A549 (cell line): ENCODE data around the gene ASCL5. TPM values are rescaled to one million over a fixed set of nuclear protein-coding genes. Genes with fewer than 3 reads are reported as not detected.

ENCODE experiments used
- ATAC-seq, 2 experiments: fragments of 200-7000 bp in 1 of 2; fragments of >200 bp in 1 of 2; cut with Nextera tagmentation in 1 of 2; cut with Tn5 transposase in 1 of 2; 3 replicates each; pipeline versions ENCODE4 v1.8.0 to v1.9.1; 2018 to 2020; ENCODE audit warnings: mild to moderate bottlenecking in 1 of 2, moderate library complexity in 1 of 2
- CTCF ChIA-PET: fragments of 300-600 bp; sonication (Branson Sonifier 250); formaldehyde crosslinking; extraction: SDS; loops from one replicate; lab custom pipeline; 2021; ENCODE audit warnings: antibody characterized with exemption, inconsistent platforms; lab: Yijun Ruan, JAX
- POLR2A ChIA-PET: fragments of 350-600 bp; formaldehyde crosslinking; extraction: SDS; loops from one replicate; lab custom pipeline; 2021; ENCODE audit warnings: antibody characterized with exemption, inconsistent platforms; lab: Yijun Ruan, JAX
- DNase-seq, 2 experiments: peaks; one replicate each; pipeline versions ENCODE4 v3.0.0 to v3.0.0-alpha.2; 2011 to 2016; ENCODE audit warnings: low read depth in 1 of 2, low spot score in 1 of 2
- FAIRE-seq: peaks from 2 replicates; lab custom pipeline; 2011; peaks lifted over from hg19 to GRCh38; lab: Jason Lieb, UNC
- H3K27ac ChIP-seq, 2 experiments: fragments of >200 bp; sonication (Bioruptor Twin); formaldehyde crosslinking; 3 replicates each; pipeline ENCODE4 v1.5.1; 2016 to 2017
- H3K4me1 ChIP-seq: fragments of >200 bp; sonication (Bioruptor Twin); formaldehyde crosslinking; 3 replicates; pipeline ENCODE4 v1.6.1; 2016
- H3K4me2 ChIP-seq: fragments of >200 bp; sonication (Bioruptor Twin); formaldehyde crosslinking; 3 replicates; pipeline ENCODE4 v1.6.1; 2016
- H3K4me3 ChIP-seq: fragments of >200 bp; sonication (Bioruptor Twin); formaldehyde crosslinking; 3 replicates; pipeline ENCODE4 v1.5.1; 2016
- H3K9me3 ChIP-seq: fragments of >200 bp; sonication (Bioruptor Twin); formaldehyde crosslinking; 3 replicates; pipeline ENCODE4 v1.6.1; 2016
- CHD4 ChIP-seq: fragments of 200-600 bp; sonication (generic); IDR thresholded peaks from 2 replicates; pipeline ENCODE4 v1.6.1; 2016; ENCODE audit warnings: antibody characterized with exemption, mild to moderate bottlenecking, borderline replicate concordance
- CTCF ChIP-seq: fragments of >200 bp; sonication (Bioruptor Twin); formaldehyde crosslinking; IDR thresholded peaks from 3 replicates; pipeline ENCODE4 v1.5.1; 2016
- ESRRA ChIP-seq: fragments of 150-350 bp; IDR thresholded peaks from 2 replicates; pipeline ENCODE4 v1.6.1; 2014; ENCODE audit warnings: mild to moderate bottlenecking, low read length, borderline replicate concordance
- FOSL2 ChIP-seq, 2 experiments: fragments of 450-650 bp in 1 of 2; fragments of >200 bp in 1 of 2; sonication (Bioruptor Twin) in 1 of 2; formaldehyde crosslinking; IDR thresholded peaks; 2 replicates each; pipeline versions ENCODE4 v1.5.0 to v1.6.1; 2016 to 2020; ENCODE audit warnings: mild to moderate bottlenecking in 1 of 2, moderate library complexity in 1 of 2
- FOXS1 ChIP-seq: fragments of 250-450 bp; sonication (Bioruptor Pico); IDR thresholded peaks from 2 replicates; pipeline ENCODE4 v1.5.0; 2020; ENCODE audit warnings: mild to moderate bottlenecking, moderate library complexity
- HEYL ChIP-seq: fragments of 250-450 bp; sonication (Bioruptor Pico); IDR thresholded peaks from 2 replicates; pipeline ENCODE4 v1.8.0; 2021; ENCODE audit warnings: mild to moderate bottlenecking, moderate library complexity
- HOXB13 ChIP-seq: fragments of 250-450 bp; sonication (Bioruptor Pico); IDR thresholded peaks from 2 replicates; pipeline ENCODE4 v1.5.0; 2020; ENCODE audit warnings: low read depth, mild to moderate bottlenecking, moderate library complexity
- JUNB ChIP-seq: fragments of >200 bp; sonication (Bioruptor Twin); formaldehyde crosslinking; IDR thresholded peaks from 2 replicates; pipeline ENCODE4 v1.6.1; 2016
- KDM1A ChIP-seq: fragments of 200-600 bp; sonication (generic); IDR thresholded peaks from 2 replicates; pipeline ENCODE4 v1.6.1; 2016; ENCODE audit warnings: low read depth, mild to moderate bottlenecking
- KDM5A ChIP-seq: fragments of 200-600 bp; sonication (generic); IDR thresholded peaks from 2 replicates; pipeline ENCODE4 v1.6.1; 2016; ENCODE audit warnings: antibody characterized with exemption, mild to moderate bottlenecking
- NPAS2 ChIP-seq: fragments of 250-450 bp; sonication (Bioruptor Pico); IDR thresholded peaks from 2 replicates; pipeline ENCODE4 v1.8.0; 2022; ENCODE audit warnings: mild to moderate bottlenecking, moderate library complexity, borderline replicate concordance
- PBX3 ChIP-seq: IDR thresholded peaks from 2 replicates; pipeline ENCODE4 v1.6.1; 2012
- PHF8 ChIP-seq: fragments of 200-600 bp; sonication (generic); IDR thresholded peaks from 2 replicates; pipeline ENCODE4 v1.6.1; 2016; ENCODE audit warnings: low read depth, mild to moderate bottlenecking, antibody characterized with exemption, moderate library complexity, borderline replicate concordance
- POLR2A ChIP-seq: IDR thresholded peaks from 2 replicates; pipeline ENCODE4 v1.6.1; 2012; ENCODE audit warnings: mild to moderate bottlenecking, low read length
- RAD21 ChIP-seq, 2 experiments: fragments of >200 bp in 1 of 2; sonication (Bioruptor Twin) in 1 of 2; formaldehyde crosslinking in 1 of 2; IDR thresholded peaks in 1 of 2; conservative IDR thresholded peaks in 1 of 2; 2 replicates in 1 of 2; 3 replicates in 1 of 2; pipeline ENCODE4 v1.6.1; 2012 to 2018; ENCODE audit warnings: inconsistent platforms in 1 of 2
- RNF2 ChIP-seq: fragments of 200-600 bp; sonication (generic); IDR thresholded peaks from 2 replicates; pipeline ENCODE4 v1.6.1; 2016; ENCODE audit warnings: low read depth, mild to moderate bottlenecking, antibody characterized with exemption, moderate library complexity, borderline replicate concordance
- TFCP2L1 ChIP-seq: fragments of 250-450 bp; sonication (Bioruptor Pico); IDR thresholded peaks from 2 replicates; pipeline ENCODE4 v1.5.0; 2021; ENCODE audit warnings: mild to moderate bottlenecking
- ZC3H11A ChIP-seq: fragments of 450-650 bp; IDR thresholded peaks from 2 replicates; pipeline ENCODE4 v1.6.1; 2014; ENCODE audit warnings: antibody characterized with exemption, mild to moderate bottlenecking
- WGBS: methylation state at CpG from one replicate; pipeline ENCODE4 v1.1.6; 2017; ENCODE audit errors: missing lambda C conversion rate; 5-methylcytosine and 5-hydroxymethylcytosine counted together
- polyA plus RNA-seq, 4 experiments: library from polyadenylated mRNA; depleted of rRNA in 3 of 4; stranded (reverse); fragments of >200 nt; fragmentation: RNase III in 1 of 4; extraction: RNeasy Plus Mini Kit Qiagen cat#74134 plus additional on column Dnase treatment in 1 of 4; gene quantifications; 2 replicates in 3 of 4; 3 replicates in 1 of 4; pipeline ENCODE4 v1.2.3, GENCODE V29; 2011 to 2017
- TF ChIP-seq, protein P1 (sequence below): fragments of >200 bp; sonication (Bioruptor Twin); formaldehyde crosslinking; IDR thresholded peaks from 3 replicates; pipeline ENCODE4 v1.6.1; 2016
- TF ChIP-seq, protein P2 (sequence below): IDR thresholded peaks from 2 replicates; pipeline ENCODE4 v1.6.1; 2012
- TF ChIP-seq, protein P3 (sequence below): fragments of 250-450 bp; sonication (Bioruptor Pico); IDR thresholded peaks from 2 replicates; pipeline ENCODE4 v1.5.0; 2020; ENCODE audit warnings: low read depth, mild to moderate bottlenecking, moderate library complexity
- TF ChIP-seq, protein P4 (sequence below): fragments of 150-350 bp; IDR thresholded peaks from 2 replicates; pipeline ENCODE4 v1.6.1; 2014; ENCODE audit warnings: low read depth, mild to moderate bottlenecking, low read length

ASCL5 gene
- polyA plus RNA-seq, 2 of the 4 experiments (the other 2 are of a cell fraction) = 0.09 TPM; not detected in 1

GRCh38 chr1:201138311-201138840, 11.4 kb upstream of the ASCL5 start:
- WGBS = 89% methylated on average over 6 of the region's 6 CpGs
- DNase-seq = no peak
- Histone ChIP-seq H3K4me1 (peaks cover 13% of the 10 kb centered on the region; the same call in 1 of the 3 replicates), H3K27ac (no peak overlapping the region), H3K9me3 (no peaks in the 10 kb centered on the region), H3K4me2 (no peak overlapping the region), H3K4me3 (no peak overlapping the region)
- no peak for ATAC-seq
- FAIRE-seq = no peak
- ChIA-PET POLR2A (interaction anchor here (0.5 kb wide), 1 partner anchor 524 kb away, joined by 3 read pairs; no protein-coding TSS in a partner anchor), CTCF (interaction anchor here (1.0 to 8.2 kb wide), 10 partner anchors 10 to 223 kb away, joined by 3 to 60 read pairs (median 5); partner anchors contain the start of gene ASCL5)
- TF ChIP-seq, protein P1, sequence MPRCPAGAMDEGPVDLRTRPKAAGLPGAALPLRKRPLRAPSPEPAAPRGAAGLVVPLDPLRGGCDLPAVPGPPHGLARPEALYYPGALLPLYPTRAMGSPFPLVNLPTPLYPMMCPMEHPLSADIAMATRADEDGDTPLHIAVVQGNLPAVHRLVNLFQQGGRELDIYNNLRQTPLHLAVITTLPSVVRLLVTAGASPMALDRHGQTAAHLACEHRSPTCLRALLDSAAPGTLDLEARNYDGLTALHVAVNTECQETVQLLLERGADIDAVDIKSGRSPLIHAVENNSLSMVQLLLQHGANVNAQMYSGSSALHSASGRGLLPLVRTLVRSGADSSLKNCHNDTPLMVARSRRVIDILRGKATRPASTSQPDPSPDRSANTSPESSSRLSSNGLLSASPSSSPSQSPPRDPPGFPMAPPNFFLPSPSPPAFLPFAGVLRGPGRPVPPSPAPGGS = no peak
- TF ChIP-seq CHD4 (no peak), FOSL2 (IDR thresholded peaks at IDR 0.05) (no peak), FOSL2 (CRISPR knock-in tag; IDR thresholded peaks at IDR 0.05) (no peak), PBX3 (no peak), HOXB13 (no peak), FOXS1 (no peak)

DNA sequence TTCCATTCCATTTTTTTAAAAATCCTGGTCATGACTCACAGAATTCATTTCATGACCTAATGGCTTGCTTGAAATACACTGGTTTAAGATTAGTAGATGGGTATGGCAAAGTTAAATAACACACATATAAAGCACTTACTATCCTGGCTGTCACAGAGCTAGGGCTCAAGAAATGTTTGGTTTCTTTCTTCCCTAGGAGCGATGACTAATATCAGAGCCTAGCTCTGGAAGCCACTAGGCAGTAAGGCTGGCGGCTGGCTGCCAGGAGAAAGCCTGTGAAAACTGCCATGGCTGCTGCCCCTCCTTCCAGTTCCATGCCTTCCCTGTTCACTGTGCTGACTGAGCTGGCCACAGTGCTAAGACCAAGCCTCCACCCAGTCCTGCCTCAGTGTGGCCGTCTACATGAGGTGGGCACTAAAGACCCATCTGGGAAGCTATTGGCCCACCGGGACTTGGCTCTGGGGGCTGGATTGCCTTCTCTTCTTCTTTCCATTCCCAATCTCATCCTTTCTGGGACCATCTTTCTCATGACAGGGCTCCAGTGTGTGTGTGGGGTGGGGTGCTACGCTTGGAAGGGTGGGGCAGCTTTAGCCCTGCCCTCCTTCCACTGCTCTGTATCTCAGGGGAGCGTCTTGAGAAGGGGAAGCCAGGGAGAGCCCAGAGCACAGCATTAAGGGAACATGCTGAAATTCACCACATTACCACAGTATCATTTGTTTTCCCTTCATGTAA, 10.8 kb upstream of the ASCL5 start:
- no peak for FAIRE-seq
- DNase-seq = no peak

More for the DNA sequence above, 10.8 kb upstream of the ASCL5 start:
- Histone ChIP-seq H3K27ac (peak overlapping the region in 1 of 2 experiments; percentile 16; a peak in 1 of 6 replicates), H3K9me3 (no peaks in the 10 kb centered on the region), H3K4me2 (no peak overlapping the region), H3K4me1 (peaks cover 13% of the 10 kb centered on the region; the same call in 1 of the 3 replicates), H3K4me3 (no peak overlapping the region)
- WGBS = 85% methylated on average over 6 of the region's 6 CpGs
- peak; percentile 39 to 46; a peak in 5 of 6 replicates for ATAC-seq
- ChIA-PET CTCF (interaction anchor here (1.2 to 8.2 kb wide), 10 partner anchors 10 to 224 kb away, joined by 3 to 60 read pairs (median 6); no protein-coding TSS in a partner anchor), POLR2A (no interaction called here)
- TF ChIP-seq TFCP2L1 (CRISPR knock-in tag) = no peak
- no peak for TF ChIP-seq PHF8
- TF ChIP-seq, protein P2, sequence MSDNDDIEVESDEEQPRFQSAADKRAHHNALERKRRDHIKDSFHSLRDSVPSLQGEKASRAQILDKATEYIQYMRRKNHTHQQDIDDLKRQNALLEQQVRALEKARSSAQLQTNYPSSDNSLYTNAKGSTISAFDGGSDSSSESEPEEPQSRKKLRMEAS = no peak
- TF ChIP-seq, protein P3, sequence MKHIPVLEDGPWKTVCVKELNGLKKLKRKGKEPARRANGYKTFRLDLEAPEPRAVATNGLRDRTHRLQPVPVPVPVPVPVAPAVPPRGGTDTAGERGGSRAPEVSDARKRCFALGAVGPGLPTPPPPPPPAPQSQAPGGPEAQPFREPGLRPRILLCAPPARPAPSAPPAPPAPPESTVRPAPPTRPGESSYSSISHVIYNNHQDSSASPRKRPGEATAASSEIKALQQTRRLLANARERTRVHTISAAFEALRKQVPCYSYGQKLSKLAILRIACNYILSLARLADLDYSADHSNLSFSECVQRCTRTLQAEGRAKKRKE (CRISPR knock-in tag) = no peak
- TF ChIP-seq KDM5A = no peak
- TF ChIP-seq JUNB = no peak
- TF ChIP-seq, protein P1 = no peak
- TF ChIP-seq ESRRA = no peak
- TF ChIP-seq HEYL (CRISPR knock-in tag) = no peak
- TF ChIP-seq POLR2A = no peak
- TF ChIP-seq CTCF = no peak
- no peak for TF ChIP-seq CHD4
- no peak for TF ChIP-seq HOXB13
- TF ChIP-seq ZC3H11A = no peak
- no peak for TF ChIP-seq RAD21 (conservative IDR thresholded peaks at IDR 0.05 in 1 of 2, IDR thresholded peaks at IDR 0.05 in 1 of 2)
- TF ChIP-seq NPAS2 (CRISPR knock-in tag) = no peak
- TF ChIP-seq, protein P4, sequence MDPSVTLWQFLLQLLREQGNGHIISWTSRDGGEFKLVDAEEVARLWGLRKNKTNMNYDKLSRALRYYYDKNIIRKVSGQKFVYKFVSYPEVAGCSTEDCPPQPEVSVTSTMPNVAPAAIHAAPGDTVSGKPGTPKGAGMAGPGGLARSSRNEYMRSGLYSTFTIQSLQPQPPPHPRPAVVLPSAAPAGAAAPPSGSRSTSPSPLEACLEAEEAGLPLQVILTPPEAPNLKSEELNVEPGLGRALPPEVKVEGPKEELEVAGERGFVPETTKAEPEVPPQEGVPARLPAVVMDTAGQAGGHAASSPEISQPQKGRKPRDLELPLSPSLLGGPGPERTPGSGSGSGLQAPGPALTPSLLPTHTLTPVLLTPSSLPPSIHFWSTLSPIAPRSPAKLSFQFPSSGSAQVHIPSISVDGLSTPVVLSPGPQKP = no peak
- TF ChIP-seq RNF2 = no peak
- TF ChIP-seq KDM1A = no peak
